Ishikawa (cell line): Measurements from ENCODE around the gene CA10.

Experiments used
- CREB1 ChIP-seq: IDR thresholded peaks from 2 replicates; pipeline ENCODE4 v1.6.1; 2012; ENCODE audit warnings: low read depth
- EP300 ChIP-seq: IDR thresholded peaks from 2 replicates; pipeline ENCODE4 v1.6.1; 2012; ENCODE audit warnings: borderline replicate concordance
- RAD21 ChIP-seq: IDR thresholded peaks from 2 replicates; pipeline ENCODE4 v1.6.1; 2012; ENCODE audit warnings: low read depth
- TF ChIP-seq, protein P1 (sequence below): IDR thresholded peaks from 2 replicates; pipeline ENCODE4 v1.6.1; 2012

GRCh38 chr17:52138350-52138749 is 20.2 kb downstream of the CA10 start:
- TF ChIP-seq, protein P1, sequence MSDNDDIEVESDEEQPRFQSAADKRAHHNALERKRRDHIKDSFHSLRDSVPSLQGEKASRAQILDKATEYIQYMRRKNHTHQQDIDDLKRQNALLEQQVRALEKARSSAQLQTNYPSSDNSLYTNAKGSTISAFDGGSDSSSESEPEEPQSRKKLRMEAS, result no peak
- TF ChIP-seq CREB1 (no peak), EP300 (no peak), RAD21 (no peak)
